Glutamatergic neuron (in vitro differentiated cells): ENCODE results near the gene KRTAP19-3. TPM values are rescaled to one million over a fixed set of nuclear protein-coding genes. Genes with fewer than 3 reads are reported as not detected.
A peak's percentile ranks its signal among the peaks of the same experiment; 100 is the strongest.
"Not testable (repeated sequence)": the region's sequence is repeated elsewhere in the genome, so short reads cannot be mapped to it uniquely, and the experiment has no call there.

Experiments used
- DNase-seq: peaks from one replicate; pipeline ENCODE4 v3.0.0; 2022
- H3K27ac Mint-ChIP-seq: one replicate; pipeline ENCODE4 v1.8.0; 2020; ENCODE audit warnings: mild to moderate bottlenecking, mixed read lengths, inconsistent platforms; ENCODE audit not compliant: unreplicated experiment
- H3K27me3 Mint-ChIP-seq: one replicate; pipeline ENCODE4 v1.8.0; 2020; ENCODE audit warnings: mild to moderate bottlenecking, moderate library complexity, mixed read lengths, inconsistent platforms; ENCODE audit not compliant: unreplicated experiment
- H3K36me3 Mint-ChIP-seq: one replicate; pipeline ENCODE4 v1.8.0; 2020; ENCODE audit warnings: mild to moderate bottlenecking, mixed read lengths, inconsistent platforms; ENCODE audit not compliant: unreplicated experiment
- H3K4me1 Mint-ChIP-seq: one replicate; pipeline ENCODE4 v1.8.0; 2020; ENCODE audit warnings: mild to moderate bottlenecking, low read depth, mixed read lengths, inconsistent platforms; ENCODE audit not compliant: unreplicated experiment
- H3K4me3 Mint-ChIP-seq: one replicate; pipeline ENCODE4 v1.8.0; 2020; ENCODE audit warnings: mild to moderate bottlenecking, mixed read lengths, inconsistent platforms; ENCODE audit not compliant: unreplicated experiment
- H3K9me3 Mint-ChIP-seq: one replicate; pipeline ENCODE4 v1.8.0; 2020; ENCODE audit warnings: mild to moderate bottlenecking, moderate library complexity, mixed read lengths, inconsistent platforms; ENCODE audit not compliant: unreplicated experiment
- long read RNA-seq: library from polyadenylated mRNA; unstranded; transcript quantifications from one replicate; pipeline ENCODE4 v2.0.0, GENCODE V29; 2020; ENCODE audit not compliant: unreplicated experiment
- total RNA-seq: library from RNA; stranded (reverse); fragmentation: NEBNext Ultra II Directional; extraction: Animal tissue kit (Norgen Biotek cat#: 25700); gene quantifications from one replicate; pipeline ENCODE4 v1.2.1, GENCODE V29; 2021; ENCODE audit not compliant: unreplicated experiment
- TF ChIP-seq, protein P1 (sequence below): fragments of 200-600 bp; sonication (generic); IDR thresholded peaks from one replicate; pipeline ENCODE4 v1.5.0; 2021; ENCODE audit not compliant: partially characterized antibody, unreplicated experiment

The KRTAP19-3 gene
- not detected for total RNA-seq
- long read RNA-seq: 0 reads

DNA sequence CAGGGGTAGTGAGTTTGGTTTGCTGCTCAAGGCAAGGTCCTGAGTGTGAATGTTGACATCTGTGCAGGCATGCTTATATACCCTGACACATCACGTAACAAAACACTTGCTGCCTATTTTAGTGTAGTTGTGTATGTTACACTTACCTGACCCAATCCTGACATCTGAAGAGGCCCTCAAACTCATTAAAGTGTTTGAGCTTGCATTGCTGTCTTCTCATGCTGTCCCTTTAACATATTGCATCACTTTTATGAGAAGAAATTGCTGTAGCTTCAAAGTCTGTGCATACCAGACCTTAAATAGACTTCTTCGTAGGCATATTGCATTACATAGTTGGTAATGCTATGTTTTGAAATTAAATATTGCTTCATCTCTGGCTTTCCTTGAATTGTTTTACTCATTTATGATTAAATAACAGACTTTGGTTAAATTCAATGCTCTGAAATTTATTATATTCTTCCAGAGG, at the start of gene KRTAP19-3:
KRTAP19-3 (minus strand) TSS at position 51 of the 466 bp plus-strand sequence. CDS start 56 bp downstream, outside the sequence.
- Mint-ChIP-seq H3K9me3 (no peaks in the 10 kb centered on the region), H3K27ac (no peak within 1 kb of the TSS), H3K4me1 (no peaks in the 10 kb centered on the region), H3K4me3 (no peak within 1 kb of the TSS), H3K36me3 (no peaks in the 10 kb centered on the region), H3K27me3 (no peaks in the 10 kb centered on the region)
- no peak for DNase-seq
- TF ChIP-seq, protein P1, sequence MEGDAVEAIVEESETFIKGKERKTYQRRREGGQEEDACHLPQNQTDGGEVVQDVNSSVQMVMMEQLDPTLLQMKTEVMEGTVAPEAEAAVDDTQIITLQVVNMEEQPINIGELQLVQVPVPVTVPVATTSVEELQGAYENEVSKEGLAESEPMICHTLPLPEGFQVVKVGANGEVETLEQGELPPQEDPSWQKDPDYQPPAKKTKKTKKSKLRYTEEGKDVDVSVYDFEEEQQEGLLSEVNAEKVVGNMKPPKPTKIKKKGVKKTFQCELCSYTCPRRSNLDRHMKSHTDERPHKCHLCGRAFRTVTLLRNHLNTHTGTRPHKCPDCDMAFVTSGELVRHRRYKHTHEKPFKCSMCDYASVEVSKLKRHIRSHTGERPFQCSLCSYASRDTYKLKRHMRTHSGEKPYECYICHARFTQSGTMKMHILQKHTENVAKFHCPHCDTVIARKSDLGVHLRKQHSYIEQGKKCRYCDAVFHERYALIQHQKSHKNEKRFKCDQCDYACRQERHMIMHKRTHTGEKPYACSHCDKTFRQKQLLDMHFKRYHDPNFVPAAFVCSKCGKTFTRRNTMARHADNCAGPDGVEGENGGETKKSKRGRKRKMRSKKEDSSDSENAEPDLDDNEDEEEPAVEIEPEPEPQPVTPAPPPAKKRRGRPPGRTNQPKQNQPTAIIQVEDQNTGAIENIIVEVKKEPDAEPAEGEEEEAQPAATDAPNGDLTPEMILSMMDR: no peak

DNA sequence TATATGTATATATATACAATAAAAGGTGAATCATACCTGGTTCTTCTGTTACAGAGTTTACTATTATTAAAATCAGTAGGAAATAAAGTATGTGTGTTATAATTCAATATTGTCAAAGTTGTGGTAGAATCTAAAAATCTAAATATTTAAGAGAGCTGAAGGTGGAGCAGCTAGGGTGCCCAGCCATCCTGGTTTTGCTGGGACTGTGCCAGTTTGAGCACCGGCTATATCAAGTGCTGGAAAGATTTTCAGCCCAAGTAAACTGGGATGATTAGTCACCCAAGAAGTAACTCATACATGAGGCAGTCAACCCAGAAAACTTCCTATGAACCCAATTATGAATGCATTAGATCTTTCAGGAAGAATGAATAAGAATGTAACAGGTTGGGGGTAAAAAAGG, 27.1 kb upstream of the KRTAP19-3 start:
- no peaks in the 10 kb centered on the region for H3K4me1 Mint-ChIP-seq
- no peaks in the 10 kb centered on the region for H3K27me3 Mint-ChIP-seq
- no peak overlapping the region for H3K4me3 Mint-ChIP-seq
- no peaks in the 10 kb centered on the region for H3K36me3 Mint-ChIP-seq
- TF ChIP-seq, protein P1: no peak
- H3K27ac Mint-ChIP-seq: no peak overlapping the region
- H3K9me3 Mint-ChIP-seq: no peaks in the 10 kb centered on the region
- no peak for DNase-seq

DNA sequence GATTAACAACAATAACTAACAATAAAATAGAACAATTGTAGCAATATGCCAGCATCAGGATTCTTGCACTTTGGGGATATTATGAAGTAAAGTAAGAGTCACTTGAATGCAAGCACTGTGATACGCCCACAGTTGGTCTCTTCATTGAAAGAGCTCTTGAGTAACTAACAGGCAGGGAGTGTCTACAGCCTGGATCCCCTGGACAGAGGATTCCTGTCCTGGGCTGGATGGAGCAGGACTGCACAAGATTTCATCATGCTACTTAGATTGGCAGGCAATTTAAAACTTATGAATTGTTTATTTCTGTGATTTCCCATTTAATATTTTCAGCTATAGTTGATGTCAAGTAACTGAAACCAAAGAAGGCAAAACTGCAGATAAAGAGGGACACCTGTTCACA, 23.9 kb upstream of the KRTAP19-3 start:
- H3K4me1 Mint-ChIP-seq: no peaks in the 10 kb centered on the region
- DNase-seq: no peak
- TF ChIP-seq, protein P1: no peak
- no peak overlapping the region for H3K4me3 Mint-ChIP-seq
- H3K9me3 Mint-ChIP-seq: no peaks in the 10 kb centered on the region
- H3K27ac Mint-ChIP-seq: no peak overlapping the region
- no peaks in the 10 kb centered on the region for H3K36me3 Mint-ChIP-seq
- no peaks in the 10 kb centered on the region for H3K27me3 Mint-ChIP-seq

DNA sequence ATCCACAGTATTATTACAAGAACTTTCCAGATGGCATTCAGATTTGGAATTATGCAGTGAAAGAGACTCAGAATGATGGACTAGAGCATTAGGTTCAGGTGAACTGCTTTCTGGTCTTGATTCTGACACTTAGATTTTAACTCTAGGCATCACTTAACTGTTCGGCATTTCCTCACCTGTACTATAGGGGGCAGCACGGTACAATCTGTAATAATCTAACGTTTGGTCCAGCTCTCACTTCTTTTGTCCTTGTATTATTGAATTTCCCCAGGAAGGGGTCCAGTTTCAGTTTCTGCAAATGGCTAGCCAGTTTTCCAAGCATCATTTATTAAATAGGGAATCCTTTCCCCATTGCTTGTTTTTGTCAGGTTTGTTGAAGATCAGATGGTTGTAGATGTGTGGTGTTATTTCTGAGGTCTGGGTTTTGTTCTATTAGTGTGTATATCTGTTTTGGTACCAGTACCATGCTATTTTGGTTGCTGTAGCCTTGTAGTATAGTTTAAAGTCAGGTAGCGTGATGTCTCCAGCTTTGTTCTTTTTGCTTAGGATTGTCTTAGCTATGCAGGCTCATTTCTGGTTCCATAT, 13.9 kb upstream of the KRTAP19-3 start:
- H3K36me3 Mint-ChIP-seq, H3K27me3 Mint-ChIP-seq, H3K4me1 Mint-ChIP-seq, H3K9me3 Mint-ChIP-seq, DNase-seq, H3K4me3 Mint-ChIP-seq, H3K27ac Mint-ChIP-seq: not testable (repeated sequence)
- TF ChIP-seq, protein P1: peak; percentile 62

DNA sequence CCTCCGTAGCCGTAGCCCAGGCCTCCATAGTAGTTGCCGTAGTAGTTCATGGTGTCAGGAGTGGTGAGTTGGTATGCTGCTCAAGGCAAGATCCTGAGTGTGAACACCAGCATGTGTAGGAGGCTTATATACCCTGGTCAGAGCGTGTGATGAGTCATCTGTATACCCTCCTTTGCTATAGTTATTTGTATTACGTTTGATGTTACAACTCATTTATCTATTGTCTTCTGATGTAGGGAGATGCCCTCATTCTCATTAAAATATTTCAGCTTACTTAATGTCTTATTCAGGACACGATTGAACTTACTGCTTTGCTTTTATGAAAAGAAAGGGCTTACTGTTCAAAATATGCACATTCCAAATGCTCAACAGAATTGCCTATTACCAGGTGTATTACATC, 10.2 kb upstream of the KRTAP19-3 start, which contains the start of gene KRTAP19-5:
KRTAP19-5 (minus strand) TSS at position 101 of the 400 bp plus-strand sequence; CDS start at position 50, 51 bp downstream.
- Mint-ChIP-seq H3K4me1 (no peaks in the 10 kb centered on the region), H3K36me3 (no peaks in the 10 kb centered on the region), H3K27ac (no peak within 1 kb of the TSS), H3K4me3 (no peak within 1 kb of the TSS), H3K27me3 (no peaks in the 10 kb centered on the region), H3K9me3 (no peaks in the 10 kb centered on the region)
- DNase-seq: no peak
- TF ChIP-seq, protein P1: no peak
